Measurements from ENCODE around the gene GCK.

DNA sequence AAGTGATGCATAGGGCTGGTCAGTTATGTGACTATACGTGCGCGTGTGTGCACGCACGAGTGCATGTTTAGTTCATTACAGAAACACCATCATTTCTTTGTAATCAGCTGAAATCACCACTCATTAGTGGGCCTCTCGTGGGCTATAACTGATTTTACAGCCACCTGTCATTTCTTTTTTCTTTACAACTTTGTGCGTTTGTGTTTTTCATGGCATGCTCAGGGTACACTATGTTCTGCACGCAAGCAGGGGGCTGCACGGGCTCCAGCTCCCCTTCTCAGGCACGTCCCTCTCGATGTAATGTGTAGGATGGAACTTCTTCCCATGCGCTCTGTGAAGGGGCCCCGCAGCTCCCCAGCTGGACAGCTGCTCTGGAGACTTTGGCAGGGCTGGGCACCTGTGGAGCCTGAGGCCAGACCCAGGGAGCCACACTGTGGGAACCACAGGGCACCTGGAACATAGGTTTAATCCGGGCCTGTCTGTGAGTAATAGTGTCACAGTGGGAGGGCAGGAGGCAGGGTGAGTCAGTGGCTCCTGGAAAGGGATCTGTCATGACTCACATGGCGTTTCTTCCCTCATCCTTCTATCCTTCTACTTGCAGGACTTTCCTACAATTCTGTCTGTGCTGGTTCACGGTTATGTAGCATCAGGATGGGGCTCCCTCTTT lies 4.9 kb downstream of the GCK start:
- no peak for TF ChIP-seq POLR2A (IDR thresholded peaks at IDR 0.05)
- TF ChIP-seq, protein P1, sequence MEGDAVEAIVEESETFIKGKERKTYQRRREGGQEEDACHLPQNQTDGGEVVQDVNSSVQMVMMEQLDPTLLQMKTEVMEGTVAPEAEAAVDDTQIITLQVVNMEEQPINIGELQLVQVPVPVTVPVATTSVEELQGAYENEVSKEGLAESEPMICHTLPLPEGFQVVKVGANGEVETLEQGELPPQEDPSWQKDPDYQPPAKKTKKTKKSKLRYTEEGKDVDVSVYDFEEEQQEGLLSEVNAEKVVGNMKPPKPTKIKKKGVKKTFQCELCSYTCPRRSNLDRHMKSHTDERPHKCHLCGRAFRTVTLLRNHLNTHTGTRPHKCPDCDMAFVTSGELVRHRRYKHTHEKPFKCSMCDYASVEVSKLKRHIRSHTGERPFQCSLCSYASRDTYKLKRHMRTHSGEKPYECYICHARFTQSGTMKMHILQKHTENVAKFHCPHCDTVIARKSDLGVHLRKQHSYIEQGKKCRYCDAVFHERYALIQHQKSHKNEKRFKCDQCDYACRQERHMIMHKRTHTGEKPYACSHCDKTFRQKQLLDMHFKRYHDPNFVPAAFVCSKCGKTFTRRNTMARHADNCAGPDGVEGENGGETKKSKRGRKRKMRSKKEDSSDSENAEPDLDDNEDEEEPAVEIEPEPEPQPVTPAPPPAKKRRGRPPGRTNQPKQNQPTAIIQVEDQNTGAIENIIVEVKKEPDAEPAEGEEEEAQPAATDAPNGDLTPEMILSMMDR (IDR thresholded peaks at IDR 0.05): no peak

Measured in breast epithelium (tissue), 3 donors.